ENCODE measurements around the gene NEURL1.
"Not testable (repeated sequence)": the region's sequence is repeated elsewhere in the genome, so short reads cannot be mapped to it uniquely, and the experiment has no call there.

NEURL1 gene

DNA sequence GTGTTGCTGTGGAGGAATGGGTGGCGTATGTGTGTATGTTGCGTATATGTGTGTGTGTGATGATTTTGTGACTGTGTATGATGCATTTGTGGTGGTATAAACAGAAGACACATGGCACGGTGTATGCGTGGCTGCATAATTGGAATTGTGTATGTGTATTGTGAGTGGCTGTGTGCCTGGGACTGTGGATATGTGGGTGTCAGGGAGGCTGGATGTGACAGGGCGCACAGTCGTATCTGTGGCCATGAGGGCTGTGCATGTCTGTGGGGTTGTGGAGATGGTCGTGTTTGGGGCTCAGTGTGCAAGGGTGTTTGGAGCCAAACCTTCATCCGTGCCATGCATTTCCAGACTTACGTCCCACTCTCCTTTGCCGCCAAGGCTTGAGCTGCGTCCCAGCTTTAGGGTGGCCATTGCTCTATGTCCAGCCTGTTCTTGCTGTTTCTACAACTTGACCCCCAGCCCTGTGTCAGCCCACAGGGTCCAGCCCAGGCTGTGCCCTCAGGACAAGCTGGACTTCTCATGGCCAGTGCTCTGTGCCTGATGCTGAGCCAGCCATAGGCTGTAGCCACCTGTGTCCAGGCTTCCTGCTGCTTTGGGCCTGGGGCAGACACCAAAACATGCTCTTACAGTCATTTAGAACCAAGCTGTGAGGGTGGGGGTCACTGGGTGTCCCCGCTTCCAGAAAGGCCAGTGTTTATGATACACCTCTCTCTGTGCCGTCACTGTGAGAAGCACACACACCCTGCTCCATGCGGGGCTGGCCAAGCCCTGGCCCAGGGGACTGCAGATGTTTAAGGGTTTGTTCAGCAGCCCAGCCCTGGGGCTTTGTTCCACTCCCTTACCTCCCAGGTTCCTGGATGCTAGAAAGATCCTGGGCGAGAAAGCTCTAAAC, 127.6 kb downstream of the NEURL1 start:
- DNase-seq: no peak

- peak in 16 of 56 donors; percentile 8 to 67 (median 36) for DNase-seq
These were observed 128.2 kb downstream of the NEURL1 start for GRCh38 chr10:103621783-103622125.

- DNase-seq: no peak
These were observed 128.8 kb downstream of the NEURL1 start for GRCh38 chr10:103622286-103622685.

GRCh38 chr10:103622935-103623574, 129.6 kb downstream of the NEURL1 start:
- DNase-seq: no peak

DNA sequence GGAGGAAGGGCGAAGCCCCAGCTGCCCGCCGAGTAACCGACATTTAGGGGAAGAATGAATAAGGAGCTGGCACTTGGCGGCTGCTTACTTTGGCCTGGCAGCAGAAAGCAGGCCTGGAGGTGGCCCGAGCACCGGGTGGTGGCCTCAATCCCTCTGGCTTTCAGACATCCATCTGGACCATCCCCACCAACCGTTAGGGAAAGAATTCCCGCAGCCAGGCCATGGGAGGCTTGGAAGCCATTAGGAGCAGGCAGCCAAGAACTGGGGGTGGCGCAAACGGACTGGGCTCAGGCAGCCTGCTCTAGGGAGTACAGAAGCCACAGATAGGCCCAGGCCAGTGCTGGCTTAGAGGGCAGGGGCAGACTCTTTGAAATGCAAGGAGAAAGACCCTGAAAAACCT, 132.7 kb downstream of the NEURL1 start:
- DNase-seq: peak in 25 of 56 donors; percentile 12 to 69 (median 38)

- no peak for DNase-seq
These were observed 133.8 kb downstream of the NEURL1 start for GRCh38 chr10:103627111-103627892.

DNA sequence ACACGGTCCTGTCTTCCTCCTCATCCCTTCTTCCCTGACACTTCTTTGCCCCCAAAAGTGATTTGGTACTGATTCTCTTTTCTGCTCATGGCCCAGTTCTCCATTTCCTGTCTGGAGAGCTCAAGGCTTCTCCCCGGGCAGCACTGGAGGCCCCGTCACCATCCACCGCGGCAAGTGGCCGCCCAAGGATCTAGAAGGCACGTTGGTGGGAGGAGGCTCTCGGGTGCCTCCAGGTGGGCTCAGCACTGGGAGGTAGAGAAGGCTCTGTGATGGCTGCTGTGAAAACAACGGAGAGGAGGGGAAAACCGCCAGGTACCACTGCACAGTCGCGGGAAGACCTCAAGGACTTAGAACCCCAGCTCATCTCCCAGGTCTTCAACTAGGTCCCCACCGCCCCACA, 134.4 kb downstream of the NEURL1 start:
- DNase-seq: no peak

- DNase-seq: no peak
These were observed 136.1 kb downstream of the NEURL1 start for GRCh38 chr10:103629581-103629980.

DNA sequence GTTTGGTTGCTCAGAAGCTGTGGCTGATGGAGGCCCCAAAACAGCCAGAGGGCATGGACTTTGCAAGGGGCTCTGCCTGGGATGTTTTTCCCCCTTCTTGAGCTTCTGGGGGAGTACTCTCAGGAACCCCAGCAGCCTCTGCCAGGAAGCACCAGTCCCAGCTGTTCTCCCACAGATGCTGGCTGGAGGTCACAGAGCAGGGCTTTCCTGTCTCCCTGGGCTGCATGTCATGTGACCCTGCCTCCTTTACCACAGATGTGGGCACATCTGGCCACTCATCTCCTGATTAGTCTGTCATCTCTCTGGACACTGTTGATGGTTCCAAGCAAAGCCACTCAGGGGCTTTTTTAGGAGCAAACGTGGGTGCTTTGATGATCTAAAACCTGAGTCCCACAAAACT, 136.7 kb downstream of the NEURL1 start:
- DNase-seq: peak in 5 of 56 donors; percentile 11 to 30 (median 28)

DNA sequence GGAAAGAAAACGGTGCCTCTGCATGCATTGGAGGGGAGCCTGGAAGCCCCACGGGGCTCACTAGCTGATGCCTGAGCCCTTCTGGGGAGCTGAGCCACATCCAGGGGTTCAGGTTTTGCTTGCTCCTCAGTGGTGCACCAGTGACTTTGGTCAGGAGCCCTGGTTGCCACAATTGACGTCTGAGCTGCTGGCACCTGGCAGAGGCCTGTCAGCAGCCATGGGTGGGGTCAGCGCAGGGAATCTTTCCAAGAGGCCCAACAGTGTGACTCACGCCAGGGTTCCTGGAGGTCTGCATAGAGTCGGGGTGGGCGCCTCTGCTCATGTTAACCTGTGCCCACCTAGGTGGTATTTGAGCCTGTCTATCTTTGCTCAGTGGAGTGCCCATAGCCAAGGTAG, 138.7 kb downstream of the NEURL1 start:
- DNase-seq: no peak

DNA sequence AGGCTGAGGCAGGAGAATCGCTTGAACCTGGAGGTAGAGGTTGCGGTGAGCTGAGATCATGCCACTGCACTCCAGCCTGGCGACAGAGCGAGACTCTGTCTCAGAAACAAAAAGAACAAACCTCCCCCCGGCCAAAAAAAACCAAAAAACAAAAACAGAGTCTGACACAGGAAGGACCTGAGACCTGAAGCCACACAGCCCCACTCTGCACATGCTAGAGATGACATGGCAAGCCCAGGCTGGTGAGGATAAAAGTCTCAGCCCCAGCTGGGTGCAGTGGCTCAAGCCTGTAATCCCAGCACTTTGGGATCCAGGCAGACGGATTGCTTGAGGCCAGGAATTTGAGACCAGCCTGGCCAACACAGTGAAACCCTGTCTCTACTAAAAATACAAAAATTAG, 139.4 kb downstream of the NEURL1 start:
- DNase-seq: not testable (repeated sequence)

- no peak for DNase-seq
These were observed 140.3 kb downstream of the NEURL1 start for GRCh38 chr10:103633846-103634245.

DNA sequence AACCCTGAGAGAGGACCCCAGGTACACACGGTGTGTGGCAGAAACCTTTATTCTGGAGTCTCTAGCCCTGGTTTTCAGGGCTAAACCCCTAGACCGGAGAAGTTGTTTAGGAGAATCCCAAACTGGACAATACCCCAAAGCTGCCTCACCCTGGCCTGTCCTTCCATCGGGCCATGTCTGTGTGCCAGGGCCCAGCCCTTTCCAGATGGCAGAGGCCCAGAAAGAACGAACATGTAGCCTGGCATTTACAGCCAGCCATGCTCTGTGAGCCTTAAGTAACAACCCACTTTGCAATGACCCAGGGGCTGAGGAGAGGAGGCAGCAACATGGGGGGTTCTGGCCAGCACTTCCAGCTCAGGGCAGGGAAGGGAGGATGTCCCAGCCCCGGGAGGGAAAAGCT, 142.1 kb downstream of the NEURL1 start:
- DNase-seq: no peak

GRCh38 chr10:103636492-103636891, 143.0 kb downstream of the NEURL1 start:
- DNase-seq: peak in 2 of 56 donors; percentile 22 to 37

GRCh38 chr10:103637011-103637410, 143.5 kb downstream of the NEURL1 start:
- peak in 1 of 56 donors; percentile 20 for DNase-seq

DNA sequence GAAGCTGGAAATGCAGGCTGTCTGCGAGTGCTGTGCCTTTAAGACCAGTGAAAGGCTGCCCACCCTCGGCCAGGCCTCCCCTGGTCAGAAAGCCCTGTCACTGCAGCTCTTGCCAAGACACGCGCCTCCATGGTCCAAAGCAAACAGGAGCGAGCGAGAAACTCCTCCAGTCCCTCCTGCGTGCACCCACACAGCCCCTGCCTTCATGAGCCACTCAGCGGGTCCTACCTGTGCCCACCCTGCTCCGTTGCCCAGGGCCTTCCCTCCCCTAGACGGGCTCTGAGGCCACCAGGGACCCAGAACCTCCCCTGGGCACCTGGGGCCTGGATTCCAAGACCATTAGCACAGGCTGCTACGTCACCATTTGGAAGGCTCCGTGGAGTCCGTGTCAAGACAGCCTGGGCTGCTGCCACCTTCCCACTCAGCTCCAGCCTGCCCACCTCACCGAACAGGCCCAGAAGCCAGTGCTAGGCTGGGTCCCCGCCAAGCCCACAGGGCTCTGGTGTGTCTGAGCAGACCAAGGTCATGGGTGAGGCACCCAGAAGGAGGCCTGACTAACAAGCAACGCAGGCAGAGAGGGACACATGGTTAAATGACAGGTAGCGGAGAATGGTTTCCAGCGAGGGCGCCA, 144.5 kb downstream of the NEURL1 start:
- DNase-seq: peak in 33 of 56 donors; percentile 23 to 77 (median 51)

- DNase-seq: no peak
These were observed 145.4 kb downstream of the NEURL1 start for GRCh38 chr10:103638948-103639347.

DNA sequence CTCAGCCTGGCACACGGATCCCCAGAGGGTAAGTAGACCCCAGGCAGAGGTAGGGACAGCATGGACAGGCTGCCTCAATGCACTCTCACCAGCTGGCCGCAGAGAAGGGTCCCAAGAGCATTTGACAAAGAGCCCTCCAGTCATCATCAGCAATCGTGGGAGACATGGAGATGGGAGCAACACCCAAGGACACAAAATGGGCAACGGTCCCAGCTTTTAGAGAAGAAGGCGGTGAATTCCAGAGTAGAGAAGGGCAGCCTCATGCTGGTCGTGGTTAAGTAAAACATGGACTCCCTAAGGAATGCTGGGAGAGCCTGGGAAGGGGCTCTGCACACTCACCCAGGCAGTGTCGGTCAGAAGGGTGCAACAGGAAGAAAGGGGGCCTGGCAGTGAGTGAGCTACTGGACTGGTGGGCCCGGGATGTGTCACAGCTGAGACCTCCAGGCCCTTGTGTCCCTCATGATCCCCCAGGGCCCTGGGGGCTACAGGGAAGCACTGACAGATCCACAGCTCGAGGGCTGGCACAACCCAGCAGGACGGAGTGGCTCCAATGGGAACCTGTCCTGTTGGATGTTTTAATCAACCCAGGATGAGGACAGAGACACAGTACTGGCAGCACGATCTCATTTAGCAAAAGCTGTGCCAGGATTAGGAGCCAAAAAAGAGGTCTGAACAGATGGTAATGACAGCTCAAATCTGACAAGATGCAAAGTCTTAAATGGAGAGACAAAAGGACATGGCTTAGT, 147.1 kb downstream of the NEURL1 start:
- no peak for DNase-seq

DNA sequence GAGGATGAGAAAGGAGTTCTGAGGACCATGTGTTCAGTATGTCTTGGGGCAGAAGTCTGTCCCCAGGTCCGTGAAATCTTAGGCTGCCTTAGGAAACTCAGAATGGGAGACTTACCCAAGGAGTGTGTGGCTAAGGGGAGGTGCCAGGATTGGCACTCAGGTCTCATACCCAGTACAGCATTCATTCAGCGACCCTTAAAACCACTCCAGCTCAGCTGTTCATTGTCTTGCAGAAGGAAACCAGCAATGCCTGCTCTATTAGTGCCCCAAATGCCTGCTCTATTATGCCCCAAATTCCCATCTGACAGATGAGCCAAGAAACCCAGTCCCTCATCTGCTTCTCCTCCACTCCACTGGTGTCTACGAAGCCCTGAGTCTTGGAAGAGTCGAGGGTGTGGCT, 147.8 kb downstream of the NEURL1 start:
- DNase-seq: no peak

Data from nucleus accumbens (tissue), 56 donors.